GM23338 (cell line): ENCODE data around the gene RYR3. TPM values are rescaled to one million over a fixed set of nuclear protein-coding genes. Genes with fewer than 3 reads are reported as not detected.

ENCODE experiments used
- ATAC-seq: fragments of 200-7000 bp; cut with Tn5 transposase; 3 replicates; pipeline ENCODE4 v1.9.1; 2020
- DNase-seq: peaks from one replicate; pipeline ENCODE4 v3.0.0-alpha.2; 2015; ENCODE audit warnings: low spot score
- H2AFZ ChIP-seq: fragments of 200-600 bp; sonication (generic); 2 replicates; pipeline ENCODE4 v1.8.0; 2016; ENCODE audit warnings: antibody characterized with exemption, mild to moderate bottlenecking, moderate library complexity
- H3F3A ChIP-seq: fragments of 200-600 bp; sonication (generic); replicated peaks from 2 replicates; pipeline ENCODE4 v1.8.0; 2017; ENCODE audit warnings: antibody characterized with exemption, mixed run types, low read depth
- H3K27ac ChIP-seq: fragments of 200-600 bp; sonication (generic); 2 replicates; pipeline ENCODE4 v1.6.1; 2016; ENCODE audit warnings: low read depth
- H3K27me3 ChIP-seq: fragments of 200-600 bp; sonication (generic); 2 replicates; pipeline ENCODE4 v1.8.0; 2016; ENCODE audit warnings: mild to moderate bottlenecking, mixed run types, moderate library complexity; ENCODE audit not compliant: insufficient read depth
- H3K36me3 ChIP-seq: fragments of 200-600 bp; sonication (generic); 2 replicates; pipeline ENCODE4 v1.8.0; 2016; ENCODE audit warnings: mild to moderate bottlenecking; ENCODE audit not compliant: insufficient read depth
- H3K4me1 ChIP-seq: fragments of 200-600 bp; sonication (generic); 2 replicates; pipeline ENCODE4 v1.8.0; 2016; ENCODE audit warnings: mild to moderate bottlenecking, moderate library complexity; ENCODE audit not compliant: insufficient read depth
- H3K4me2 ChIP-seq: fragments of 200-600 bp; sonication (generic); 2 replicates; pipeline ENCODE4 v1.7.1; 2017; ENCODE audit warnings: mixed run types
- H3K4me3 ChIP-seq: fragments of 200-600 bp; sonication (generic); 2 replicates; pipeline ENCODE4 v1.6.1; 2016; ENCODE audit warnings: mixed run types
- H3K79me2 ChIP-seq: fragments of 200-600 bp; sonication (generic); replicated peaks from 2 replicates; pipeline ENCODE4 v1.8.0; 2017; ENCODE audit warnings: mild to moderate bottlenecking; ENCODE audit not compliant: insufficient read depth
- H3K9me2 ChIP-seq: fragments of 200-600 bp; sonication (generic); 2 replicates; pipeline ENCODE4 v1.8.0; 2017; ENCODE audit not compliant: insufficient read depth
- H4K20me1 ChIP-seq: fragments of 200-600 bp; sonication (generic); replicated peaks from 2 replicates; pipeline ENCODE4 v1.8.0; 2017; ENCODE audit warnings: mild to moderate bottlenecking; ENCODE audit not compliant: insufficient read depth
- H3K27ac Mint-ChIP-seq: 2 replicates; pipeline ENCODE4 v1.8.0; 2020; ENCODE audit warnings: inconsistent platforms, mild to moderate bottlenecking, moderate library complexity, mixed read lengths
- H3K27me3 Mint-ChIP-seq: 3 replicates; pipeline ENCODE4 v1.8.0; 2022; ENCODE audit warnings: low read depth, mild to moderate bottlenecking, moderate library complexity, mixed read lengths, inconsistent platforms; ENCODE audit not compliant: insufficient read depth, poor library complexity
- H3K36me3 Mint-ChIP-seq: 3 replicates; pipeline ENCODE4 v1.8.0; 2021; ENCODE audit warnings: low read depth, mild to moderate bottlenecking, inconsistent platforms, moderate library complexity, mixed read lengths
- H3K4me1 Mint-ChIP-seq: 3 replicates; pipeline ENCODE4 v1.8.0; 2020; ENCODE audit warnings: mild to moderate bottlenecking, inconsistent platforms, mixed read lengths
- H3K4me3 Mint-ChIP-seq: 3 replicates; pipeline ENCODE4 v1.8.0; 2021; ENCODE audit warnings: moderate library complexity, mild to moderate bottlenecking, inconsistent platforms, mixed read lengths
- H3K9me3 Mint-ChIP-seq: 3 replicates; pipeline ENCODE4 v1.8.0; 2020; ENCODE audit warnings: moderate library complexity, mild to moderate bottlenecking, inconsistent platforms, mixed read lengths
- CREB1 ChIP-seq: fragments of 250-450 bp; sonication (Bioruptor Pico); IDR thresholded peaks from 2 replicates; pipeline ENCODE4 v1.5.0; 2020; ENCODE audit warnings: low read depth, mild to moderate bottlenecking, moderate library complexity
- ETS1 ChIP-seq: IDR thresholded peaks from 2 replicates; pipeline ENCODE4 v1.6.1; 2016; ENCODE audit warnings: antibody characterized with exemption
- EZH2 ChIP-seq: fragments of 200-600 bp; sonication (generic); IDR thresholded peaks from one replicate; pipeline ENCODE4 v1.8.0; 2017; ENCODE audit warnings: antibody characterized with exemption, mild to moderate bottlenecking, low read depth; ENCODE audit not compliant: unreplicated experiment
- EZH2phosphoT487 ChIP-seq: fragments of 200-600 bp; sonication (generic); IDR thresholded peaks from one replicate; pipeline ENCODE4 v1.8.1; 2018; ENCODE audit warnings: antibody characterized with exemption; ENCODE audit not compliant: unreplicated experiment
- NANOG ChIP-seq: IDR thresholded peaks from 2 replicates; pipeline ENCODE4 v1.6.1; 2016; ENCODE audit warnings: antibody characterized with exemption, borderline replicate concordance
- POLR2AphosphoS5 ChIP-seq: IDR thresholded peaks from 2 replicates; pipeline ENCODE4 v1.6.1; 2016; ENCODE audit warnings: antibody characterized with exemption, low read depth
- STAT1 ChIP-seq: IDR thresholded peaks from one replicate; pipeline ENCODE4 v1.6.1; 2016; ENCODE audit warnings: antibody characterized with exemption; ENCODE audit not compliant: unreplicated experiment
- ZNF462 ChIP-seq: fragments of 250-450 bp; sonication (Bioruptor Pico); IDR thresholded peaks from 2 replicates; pipeline ENCODE4 v1.5.0; 2020; ENCODE audit warnings: mild to moderate bottlenecking, moderate library complexity
- polyA plus RNA-seq: library from polyadenylated mRNA; unstranded; fragments of >200 nt; fragmentation: Nextera tagmentation; extraction: Ambion mirVana; gene quantifications from 2 replicates; pipeline ENCODE4 v1.2.1, GENCODE V29; 2016
- total RNA-seq: library from RNA; depleted of rRNA; stranded (reverse); fragments of >200 nt; shearing (Covaris generic); gene quantifications from 2 replicates; pipeline ENCODE4 v1.2.3, GENCODE V29; 2014
- TF ChIP-seq, protein P1 (sequence below): IDR thresholded peaks from one replicate; pipeline ENCODE4 v1.6.1; 2018; ENCODE audit warnings: antibody characterized with exemption; ENCODE audit not compliant: unreplicated experiment

Gene RYR3
- total and polyA plus RNA-seq, 2 experiments from 2014 or later = 1.1 to 1.2 TPM

DNA sequence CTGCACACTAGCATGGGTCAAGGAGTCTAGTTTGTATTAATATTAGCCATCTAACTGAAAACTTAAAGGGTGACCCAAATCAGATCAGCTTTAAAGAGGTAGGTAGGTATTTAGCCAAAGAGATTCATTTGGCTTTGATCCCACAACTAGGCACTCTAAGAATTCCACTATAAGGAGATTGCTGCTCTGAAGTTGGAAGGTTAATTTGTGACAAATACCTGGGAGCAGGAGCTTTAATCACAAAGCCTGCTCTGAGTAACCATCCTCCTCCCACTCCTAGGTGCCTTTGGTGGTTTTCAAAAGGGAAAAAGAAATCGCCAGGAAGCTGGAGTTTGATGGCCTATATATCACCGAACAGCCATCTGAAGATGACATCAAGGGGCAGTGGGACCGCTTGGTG is 537.2 kb downstream of the RYR3 start (continued):
- no peak for TF ChIP-seq ETS1
- TF ChIP-seq CREB1 = no peak
- no peak for TF ChIP-seq EZH2
- TF ChIP-seq, protein P1, sequence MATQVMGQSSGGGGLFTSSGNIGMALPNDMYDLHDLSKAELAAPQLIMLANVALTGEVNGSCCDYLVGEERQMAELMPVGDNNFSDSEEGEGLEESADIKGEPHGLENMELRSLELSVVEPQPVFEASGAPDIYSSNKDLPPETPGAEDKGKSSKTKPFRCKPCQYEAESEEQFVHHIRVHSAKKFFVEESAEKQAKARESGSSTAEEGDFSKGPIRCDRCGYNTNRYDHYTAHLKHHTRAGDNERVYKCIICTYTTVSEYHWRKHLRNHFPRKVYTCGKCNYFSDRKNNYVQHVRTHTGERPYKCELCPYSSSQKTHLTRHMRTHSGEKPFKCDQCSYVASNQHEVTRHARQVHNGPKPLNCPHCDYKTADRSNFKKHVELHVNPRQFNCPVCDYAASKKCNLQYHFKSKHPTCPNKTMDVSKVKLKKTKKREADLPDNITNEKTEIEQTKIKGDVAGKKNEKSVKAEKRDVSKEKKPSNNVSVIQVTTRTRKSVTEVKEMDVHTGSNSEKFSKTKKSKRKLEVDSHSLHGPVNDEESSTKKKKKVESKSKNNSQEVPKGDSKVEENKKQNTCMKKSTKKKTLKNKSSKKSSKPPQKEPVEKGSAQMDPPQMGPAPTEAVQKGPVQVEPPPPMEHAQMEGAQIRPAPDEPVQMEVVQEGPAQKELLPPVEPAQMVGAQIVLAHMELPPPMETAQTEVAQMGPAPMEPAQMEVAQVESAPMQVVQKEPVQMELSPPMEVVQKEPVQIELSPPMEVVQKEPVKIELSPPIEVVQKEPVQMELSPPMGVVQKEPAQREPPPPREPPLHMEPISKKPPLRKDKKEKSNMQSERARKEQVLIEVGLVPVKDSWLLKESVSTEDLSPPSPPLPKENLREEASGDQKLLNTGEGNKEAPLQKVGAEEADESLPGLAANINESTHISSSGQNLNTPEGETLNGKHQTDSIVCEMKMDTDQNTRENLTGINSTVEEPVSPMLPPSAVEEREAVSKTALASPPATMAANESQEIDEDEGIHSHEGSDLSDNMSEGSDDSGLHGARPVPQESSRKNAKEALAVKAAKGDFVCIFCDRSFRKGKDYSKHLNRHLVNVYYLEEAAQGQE = no peak

DNA sequence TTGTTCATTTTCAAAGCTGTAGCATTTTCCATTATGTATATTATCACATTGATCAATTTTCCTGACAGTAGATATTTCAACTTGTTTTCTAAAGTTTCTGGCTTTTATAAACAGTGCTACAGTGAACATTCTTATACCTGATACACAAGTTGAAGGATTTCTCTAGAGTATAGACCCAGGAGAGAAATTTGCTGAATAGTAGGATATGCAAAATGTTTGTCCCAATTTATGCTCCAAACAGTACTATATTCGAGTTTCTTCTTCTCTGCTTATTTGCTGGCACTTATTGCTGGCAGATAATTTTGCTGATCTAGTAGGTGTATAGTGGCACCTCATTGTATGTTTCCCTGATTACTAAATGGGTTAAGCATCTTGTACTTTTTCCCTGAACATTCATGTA is 540.3 kb downstream of the RYR3 start:
- Histone ChIP-seq H3F3A (no peaks in the 10 kb centered on the region), H3K79me2 (no peaks in the 10 kb centered on the region), H3K9me2 (peaks cover 9% of the 10 kb centered on the region), H3K4me2 (no peak overlapping the region), H3K4me1 (peaks cover 13% of the 10 kb centered on the region), H3K27ac (no peak overlapping the region), H4K20me1 (no peaks in the 10 kb centered on the region), H2AFZ (no peak overlapping the region), H3K27me3 (no peaks in the 10 kb centered on the region), H3K4me3 (no peak overlapping the region), H3K36me3 (no peaks in the 10 kb centered on the region)
- no peaks in the 10 kb centered on the region for H3K9me3 Mint-ChIP-seq
- no peaks in the 10 kb centered on the region for H3K27me3 Mint-ChIP-seq
- peaks cover 18% of the 10 kb centered on the region for H3K4me1 Mint-ChIP-seq
- H3K36me3 Mint-ChIP-seq = no peaks in the 10 kb centered on the region
- DNase-seq = no peak
- H3K4me3 Mint-ChIP-seq = no peak overlapping the region
- TF ChIP-seq POLR2AphosphoS5 = no peak
- no peak for ATAC-seq
- no peak overlapping the region for H3K27ac Mint-ChIP-seq

DNA sequence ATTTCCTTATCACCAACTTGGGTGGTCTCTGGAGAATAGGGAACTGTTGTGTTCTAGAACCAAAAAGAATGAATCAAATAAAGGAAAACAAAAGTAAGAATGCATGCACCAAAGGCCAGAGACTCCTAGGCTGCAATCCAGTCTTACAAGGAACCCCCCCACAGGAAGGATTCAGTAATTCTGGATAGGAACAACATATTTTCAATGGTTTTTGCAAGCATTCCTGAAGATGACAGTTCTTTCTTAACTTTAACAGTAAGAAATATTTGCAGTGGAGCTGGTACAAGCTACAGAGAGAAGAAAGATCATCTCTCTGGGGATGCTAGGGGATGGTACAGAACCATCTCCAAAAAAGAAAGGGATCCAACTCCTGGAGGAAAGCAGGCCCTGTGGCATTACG is 541.3 kb downstream of the RYR3 start:
- H3K36me3 Mint-ChIP-seq = no peaks in the 10 kb centered on the region
- ATAC-seq (no peak), DNase-seq (no peak)
- H3K27ac Mint-ChIP-seq = no peak overlapping the region
- H3K4me1 ChIP-seq = peaks cover 5% of the 10 kb centered on the region
- no peaks in the 10 kb centered on the region for H3K27me3 Mint-ChIP-seq
- peaks cover 3% of the 10 kb centered on the region; the same call in 1 of the 2 replicates for H3K9me2 ChIP-seq
- H3K27me3 ChIP-seq = no peaks in the 10 kb centered on the region
- H3F3A ChIP-seq = no peaks in the 10 kb centered on the region
- no peak overlapping the region for H3K4me2 ChIP-seq
- no peaks in the 10 kb centered on the region for H3K9me3 Mint-ChIP-seq
- H3K36me3 ChIP-seq = no peaks in the 10 kb centered on the region
- H2AFZ ChIP-seq = no peak overlapping the region
- no peak overlapping the region for H3K27ac ChIP-seq
- no peak overlapping the region for H3K4me3 Mint-ChIP-seq
- H3K79me2 ChIP-seq = no peaks in the 10 kb centered on the region
- H4K20me1 ChIP-seq = no peaks in the 10 kb centered on the region
- H3K4me1 Mint-ChIP-seq = peaks cover 13% of the 10 kb centered on the region
- H3K4me3 ChIP-seq = no peak overlapping the region
- TF ChIP-seq CREB1 (no peak), ZNF462 (CRISPR knock-in tag) (no peak), EZH2phosphoT487 (no peak), NANOG (no peak), ETS1 (no peak), STAT1 (no peak)
